HG02938 (cell line): ENCODE results near the gene KRT79.
"Not testable (repeated sequence)": the region's sequence is repeated elsewhere in the genome, so short reads cannot be mapped to it uniquely, and the experiment has no call there.

ENCODE experiments used
- ATAC-seq: cut with Tn5 transposase; IDR thresholded peaks from one replicate; pipeline ENCODE4 v1.9.1; 2021; ENCODE audit warnings: mild to moderate bottlenecking, moderate library complexity; ENCODE audit not compliant: unreplicated experiment

KRT79 gene

GRCh38 chr12:52807544-52808470 lies 26.3 kb downstream of the KRT79 start:
- ATAC-seq = no peak

GRCh38 chr12:52806821-52807543 lies 27.1 kb downstream of the KRT79 start:
- no peak for ATAC-seq

DNA sequence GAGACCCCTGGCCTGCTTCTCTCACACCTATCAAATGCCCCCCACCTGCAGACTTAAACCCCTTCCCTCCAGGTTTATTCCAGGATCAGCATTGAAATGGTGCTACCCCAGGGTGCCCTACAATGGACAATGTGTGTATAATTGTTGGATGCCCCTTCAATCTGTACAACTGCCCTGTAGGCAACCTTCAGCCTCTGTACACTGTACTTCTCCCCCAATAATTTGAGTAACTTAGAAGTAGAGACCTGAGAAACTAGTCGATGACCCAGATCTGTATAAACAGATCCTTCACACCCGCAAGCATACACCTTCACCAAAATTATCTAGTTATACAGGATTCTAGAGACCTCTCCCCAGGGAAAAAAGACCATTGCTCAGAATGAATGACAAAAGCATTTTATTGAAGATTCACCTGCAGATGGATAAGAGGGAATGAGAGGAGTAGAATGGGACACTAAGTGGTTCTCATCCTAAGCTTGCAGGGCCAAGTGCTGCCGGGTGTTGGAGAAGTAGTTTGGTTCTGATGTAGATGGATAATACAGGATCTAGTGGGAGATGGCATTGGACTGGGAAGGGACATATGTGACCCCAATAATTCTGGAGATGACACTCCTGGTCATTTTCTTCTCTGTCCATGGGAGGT lies 27.8 kb downstream of the KRT79 start:
- ATAC-seq = no peak

DNA sequence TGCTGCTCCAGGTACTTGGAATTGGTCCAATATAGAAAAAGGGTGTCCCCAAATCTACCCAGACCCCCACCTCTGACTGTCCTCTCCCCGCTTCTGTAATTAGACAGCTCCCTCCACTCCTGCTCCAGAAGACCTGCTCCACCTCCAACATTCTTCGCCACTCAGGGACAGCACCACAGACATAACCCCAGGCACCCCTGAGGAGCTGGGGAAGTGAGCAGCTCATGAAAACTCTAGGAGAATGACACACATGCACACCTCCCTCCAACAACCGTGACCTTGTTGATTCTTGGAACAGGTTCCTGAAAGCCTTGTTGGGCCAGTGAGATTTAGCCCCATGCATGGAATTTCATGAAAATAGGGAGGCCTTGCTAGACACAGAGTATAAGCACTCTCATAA lies 28.4 kb downstream of the KRT79 start:
- ATAC-seq = no peak

GRCh38 chr12:52805000-52805399 lies 29.1 kb downstream of the KRT79 start:
- no peak for ATAC-seq

GRCh38 chr12:52802442-52802841 lies 31.7 kb downstream of the KRT79 start:
- no peak for ATAC-seq

- ATAC-seq = no peak
These were observed 32.3 kb downstream of the KRT79 start for GRCh38 chr12:52801773-52802172.

- ATAC-seq = no peak
These were observed 33.7 kb downstream of the KRT79 start for GRCh38 chr12:52800259-52800917.

DNA sequence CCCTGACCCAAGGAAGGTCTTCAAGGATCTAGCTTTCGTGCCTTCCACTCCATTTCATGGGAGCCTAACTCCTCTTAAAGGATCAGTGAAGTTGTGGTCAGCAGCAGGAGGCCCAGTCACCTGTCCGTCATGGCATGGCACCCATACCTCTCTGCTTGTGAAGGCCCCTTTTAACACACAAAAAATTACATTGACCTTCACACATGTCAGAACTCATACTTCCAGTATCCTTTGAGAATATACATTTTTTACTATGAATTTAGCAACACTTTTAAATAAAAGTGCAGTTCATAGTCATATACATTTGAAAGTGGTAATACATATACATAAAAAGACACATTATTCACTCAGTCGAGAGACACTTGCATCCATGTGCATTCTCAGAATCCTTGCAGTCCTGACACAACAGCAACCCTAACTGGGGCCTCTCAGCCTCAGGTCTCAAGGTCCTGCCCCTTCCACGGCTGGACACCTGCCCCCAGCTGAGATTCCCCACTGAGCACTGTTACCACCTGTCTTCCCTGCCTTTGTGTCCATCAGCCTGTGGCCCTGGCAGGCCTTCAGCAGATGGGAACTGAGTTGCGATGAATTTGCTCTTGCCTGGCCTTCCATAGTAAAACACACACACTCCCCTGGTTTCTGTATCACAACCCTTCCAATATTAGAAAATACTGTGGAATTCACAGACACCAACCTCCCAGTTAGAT lies 34.5 kb downstream of the KRT79 start:
- no peak for ATAC-seq

- ATAC-seq = no peak
These were observed 35.2 kb downstream of the KRT79 start for GRCh38 chr12:52798671-52799504.

DNA sequence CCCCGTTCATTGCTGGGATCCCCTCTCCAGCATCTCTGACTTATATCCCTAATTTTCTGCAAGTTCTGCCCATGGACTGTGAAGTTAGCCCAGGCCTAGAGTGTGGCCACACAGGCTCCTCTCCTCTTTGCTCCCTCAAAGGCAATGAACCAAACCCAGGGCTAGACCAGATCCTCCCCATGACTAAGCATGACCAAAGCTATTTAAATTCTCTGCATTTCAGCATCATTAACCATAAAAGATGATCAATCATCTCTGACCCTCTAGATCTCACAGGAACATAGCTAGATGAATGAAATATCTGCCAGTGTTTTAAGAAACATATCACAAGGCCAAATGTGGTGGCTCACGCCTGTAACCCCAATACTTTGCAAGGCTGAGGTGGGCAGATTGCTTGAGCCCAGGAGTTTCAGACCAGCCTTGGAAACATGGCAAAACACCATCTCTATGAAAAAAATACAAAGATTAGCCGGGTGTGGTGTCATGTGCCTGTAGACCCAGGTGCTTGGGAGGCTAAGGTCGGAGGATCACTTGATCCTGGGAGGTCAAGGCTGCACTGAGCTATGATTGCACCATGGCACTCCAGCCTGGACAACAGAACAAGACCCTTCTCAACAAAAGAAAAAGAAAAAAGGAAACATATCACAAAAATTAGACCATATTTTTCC lies 36.0 kb downstream of the KRT79 start:
- ATAC-seq = no peak

DNA sequence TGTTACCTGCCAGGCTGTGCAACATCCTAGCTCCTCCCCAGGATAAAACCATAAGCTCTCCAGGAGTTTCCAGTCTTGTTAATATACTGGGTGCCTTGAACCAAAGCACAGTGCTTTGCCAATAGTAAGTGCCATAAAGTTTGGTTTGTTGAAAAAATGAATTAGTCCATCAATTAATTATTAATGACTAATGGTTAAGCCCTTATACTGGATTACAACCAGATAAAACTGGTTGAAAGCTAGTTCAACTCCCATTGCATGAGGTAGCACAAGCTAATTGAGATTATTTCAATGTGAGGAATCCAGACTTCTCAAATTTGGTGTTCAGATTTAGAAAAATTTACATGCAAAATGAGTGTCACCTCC lies 36.6 kb downstream of the KRT79 start:
- ATAC-seq = no peak

DNA sequence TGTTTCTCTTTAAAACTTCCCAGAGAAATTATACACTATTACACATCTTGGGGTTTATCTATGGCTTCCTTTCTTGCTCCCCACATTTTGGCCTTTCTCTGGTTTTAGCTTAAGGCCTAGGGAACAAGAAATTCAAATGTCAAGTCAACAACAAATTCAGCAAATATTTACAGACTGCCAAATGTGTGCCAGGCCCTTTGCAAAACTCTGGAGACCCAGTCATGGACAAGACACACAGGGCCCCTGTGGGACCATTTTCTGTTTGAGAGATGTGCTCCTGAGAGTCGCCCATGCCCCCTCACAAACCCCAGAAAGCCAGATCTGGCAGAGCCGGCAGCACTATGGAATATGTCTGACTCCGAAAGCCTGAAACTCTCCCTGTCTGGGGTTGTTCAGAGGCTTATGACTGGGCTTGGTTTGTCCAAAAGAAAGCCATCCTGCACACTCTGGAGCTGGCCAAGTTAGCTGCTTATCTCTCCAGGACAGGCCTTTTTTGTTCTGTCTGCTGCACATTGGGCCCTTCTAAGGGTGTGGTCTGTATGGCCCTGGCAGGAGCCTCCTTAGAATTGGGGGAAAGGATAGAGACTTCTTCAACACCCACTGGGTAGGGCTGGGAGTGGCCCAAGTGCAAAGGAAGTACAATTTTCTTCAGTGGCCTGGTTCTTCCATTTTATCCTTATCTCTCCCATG lies 37.1 kb downstream of the KRT79 start:
- no peak for ATAC-seq

DNA sequence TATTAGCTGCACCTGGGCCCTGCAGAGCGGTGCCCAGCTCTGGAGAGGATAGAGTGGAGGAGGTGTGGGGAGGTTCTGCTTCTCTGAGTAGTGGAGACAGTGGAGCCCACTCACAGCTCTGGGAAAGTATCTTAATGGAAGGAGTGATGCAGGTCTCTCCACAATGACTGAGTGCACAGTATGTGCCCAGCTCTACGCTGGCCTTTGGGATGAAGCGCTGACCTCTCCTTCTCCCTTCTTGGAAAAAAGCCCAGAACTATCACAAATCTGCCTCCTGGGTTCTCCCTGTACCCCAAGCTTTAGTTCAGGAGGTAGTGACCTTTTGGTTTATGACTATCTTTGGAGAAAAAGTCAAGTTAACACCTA lies 37.7 kb downstream of the KRT79 start:
- no peak for ATAC-seq

- ATAC-seq = no peak
These were observed 38.2 kb downstream of the KRT79 start, which contains the start of gene KRT3 for GRCh38 chr12:52795694-52796428. TSS of gene KRT3 (minus strand) at chr12:52796117. CDS start at chr12:52796042, 75 bp downstream.

DNA sequence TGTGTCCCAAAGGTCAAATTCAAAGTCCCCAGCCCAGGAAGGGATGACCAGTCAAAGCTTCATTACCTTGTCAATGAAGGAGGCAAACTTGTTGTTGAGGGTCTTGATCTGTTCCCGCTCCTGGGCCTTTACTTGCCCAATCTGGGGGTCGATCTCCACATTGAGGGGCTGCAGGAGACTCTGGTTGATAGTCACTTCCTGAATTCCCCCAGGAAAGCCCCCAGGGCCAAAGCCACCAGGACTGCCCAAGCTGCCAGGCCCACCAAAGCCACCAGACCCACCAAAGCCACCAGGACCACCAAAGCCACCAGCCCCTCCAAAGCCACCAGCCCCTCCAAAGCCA lies 38.8 kb downstream of the KRT79 start:
- ATAC-seq = not testable (repeated sequence)

GRCh38 chr12:52794479-52795331 lies 39.4 kb downstream of the KRT79 start:
- ATAC-seq = no peak
